ENCODE results near the gene SUN3.

Gene SUN3

DNA sequence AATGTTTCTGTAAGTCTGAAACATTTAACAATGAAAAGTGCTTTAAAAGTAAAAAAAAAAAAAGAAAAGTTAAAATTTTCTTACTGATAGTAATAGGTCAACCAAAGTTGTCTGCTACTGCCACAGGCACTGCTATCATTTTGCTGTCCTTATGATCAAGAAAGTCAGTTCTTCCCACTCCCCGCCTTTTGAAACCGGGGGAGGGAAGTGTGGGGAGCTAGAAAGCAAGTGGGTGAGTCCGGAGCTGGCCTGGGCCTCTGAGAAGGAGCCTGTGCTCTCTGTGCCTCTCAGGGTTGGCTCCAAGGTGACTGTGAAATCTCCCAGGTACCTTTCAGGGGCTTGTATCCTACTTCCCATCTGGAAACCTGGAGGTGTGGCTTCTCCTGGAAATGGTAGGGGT, 13.7 kb upstream of the SUN3 start:
- no peak overlapping the region for H3K4me2 ChIP-seq (ENCODE audit: low read length)
- no peaks in the 10 kb centered on the region for H3K79me2 ChIP-seq
- H3K36me3 ChIP-seq (ENCODE audit: control insufficient read depth, insufficient read depth, low read length) = no peaks in the 10 kb centered on the region
- no peaks in the 10 kb centered on the region for H3K4me1 ChIP-seq
- TF ChIP-seq CTCF (IDR thresholded peaks at IDR 0.05) = no peak
- no peaks in the 10 kb centered on the region for H3K27me3 ChIP-seq (ENCODE audit: control insufficient read depth, insufficient read depth, low read length)
- no peak overlapping the region for H3K4me3 ChIP-seq (ENCODE audit: low read depth, low read length)
- no peak overlapping the region for H2AFZ ChIP-seq
- no peaks in the 10 kb centered on the region for H3K9me3 ChIP-seq (ENCODE audit: control insufficient read depth, low read length)
- no peak overlapping the region for H3K9ac ChIP-seq
- no peak overlapping the region for H3K27ac ChIP-seq

- no peak overlapping the region for H3K4me2 ChIP-seq (ENCODE audit: low read length)
- H3K9ac ChIP-seq = no peak overlapping the region
- no peak overlapping the region for H2AFZ ChIP-seq
- H3K9me3 ChIP-seq (ENCODE audit: control insufficient read depth, low read length) = no peaks in the 10 kb centered on the region
- H3K27ac ChIP-seq = no peak overlapping the region
- no peaks in the 10 kb centered on the region for H3K36me3 ChIP-seq (ENCODE audit: control insufficient read depth, insufficient read depth, low read length)
- H3K4me1 ChIP-seq = no peaks in the 10 kb centered on the region
- H3K4me3 ChIP-seq (ENCODE audit: low read depth, low read length) = no peak overlapping the region
- no peaks in the 10 kb centered on the region for H3K27me3 ChIP-seq (ENCODE audit: control insufficient read depth, insufficient read depth, low read length)
- TF ChIP-seq CTCF (IDR thresholded peaks at IDR 0.05) = no peak
- H3K79me2 ChIP-seq = no peaks in the 10 kb centered on the region
These were observed 13.3 kb upstream of the SUN3 start for GRCh38 chr7:48042216-48042615.

DNA sequence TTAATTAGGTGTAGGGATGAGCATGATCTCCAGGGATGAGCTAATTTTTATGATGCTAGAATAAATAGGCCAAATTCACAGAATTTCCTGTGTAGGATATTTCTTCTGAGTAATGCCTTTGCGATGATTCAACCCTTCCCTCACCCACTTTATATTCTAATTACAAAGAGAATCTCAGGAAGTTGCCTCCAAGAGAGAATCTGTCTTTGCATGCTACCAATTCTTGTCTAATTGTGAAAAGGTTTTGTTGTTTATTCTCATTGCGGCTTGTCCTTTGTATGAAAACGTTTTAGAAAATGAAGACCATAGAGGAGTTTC, 12.7 kb upstream of the SUN3 start:
- Histone ChIP-seq H3K4me1 (no peaks in the 10 kb centered on the region), H3K4me2 (ENCODE audit: low read length) (no peak overlapping the region), H3K4me3 (ENCODE audit: low read depth, low read length) (no peak overlapping the region), H3K27ac (no peak overlapping the region), H2AFZ (no peak overlapping the region), H3K27me3 (ENCODE audit: control insufficient read depth, insufficient read depth, low read length) (no peaks in the 10 kb centered on the region), H3K36me3 (ENCODE audit: control insufficient read depth, insufficient read depth, low read length) (no peaks in the 10 kb centered on the region), H3K79me2 (no peaks in the 10 kb centered on the region), H3K9me3 (ENCODE audit: control insufficient read depth, low read length) (no peaks in the 10 kb centered on the region), H3K9ac (no peak overlapping the region)
- no peak for TF ChIP-seq CTCF (IDR thresholded peaks at IDR 0.05)

DNA sequence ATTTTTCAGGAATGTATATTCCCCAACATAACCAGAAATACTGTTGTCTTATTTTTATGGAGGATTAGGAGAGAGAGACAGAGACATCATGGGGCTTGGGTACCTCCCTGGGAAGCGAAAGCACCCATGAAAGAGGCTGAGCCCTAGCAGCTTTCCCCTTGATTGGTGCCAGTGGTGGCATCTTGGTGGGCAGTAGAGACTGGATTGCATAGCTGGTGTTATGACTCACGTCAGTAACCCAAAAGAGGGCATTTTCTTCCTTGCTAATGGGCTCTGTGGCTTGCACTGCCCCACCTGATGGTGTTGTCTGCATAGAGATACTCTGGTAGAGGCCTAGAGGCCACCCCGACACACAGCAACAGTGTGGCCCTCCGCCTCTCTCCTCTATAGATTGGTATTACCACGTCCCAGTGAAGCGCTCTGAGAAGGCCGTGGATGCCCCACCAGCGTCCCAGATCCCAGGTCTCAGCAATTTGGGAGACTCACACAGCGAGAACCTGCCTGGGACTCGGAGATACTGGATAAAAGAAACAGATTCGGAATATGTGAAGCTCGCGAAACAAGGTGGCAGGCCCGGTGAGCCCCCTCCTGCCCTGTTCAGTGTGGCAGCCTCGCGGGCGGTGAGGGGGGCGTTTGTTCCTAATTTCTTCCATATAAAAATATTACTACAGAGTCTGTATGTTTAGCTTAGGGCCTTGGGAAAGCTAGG, 12.2 kb upstream of the SUN3 start:
- H3K9me3 ChIP-seq (ENCODE audit: control insufficient read depth, low read length) = no peaks in the 10 kb centered on the region
- no peak overlapping the region for H2AFZ ChIP-seq
- no peaks in the 10 kb centered on the region for H3K36me3 ChIP-seq (ENCODE audit: control insufficient read depth, insufficient read depth, low read length)
- H3K4me1 ChIP-seq = no peaks in the 10 kb centered on the region
- no peaks in the 10 kb centered on the region for H3K79me2 ChIP-seq
- H3K27me3 ChIP-seq (ENCODE audit: control insufficient read depth, insufficient read depth, low read length) = no peaks in the 10 kb centered on the region
- no peak overlapping the region for H3K4me3 ChIP-seq (ENCODE audit: low read depth, low read length)
- no peak for TF ChIP-seq CTCF (IDR thresholded peaks at IDR 0.05)
- H3K4me2 ChIP-seq (ENCODE audit: low read length) = no peak overlapping the region
- H3K9ac ChIP-seq = no peak overlapping the region
- H3K27ac ChIP-seq = no peak overlapping the region

DNA sequence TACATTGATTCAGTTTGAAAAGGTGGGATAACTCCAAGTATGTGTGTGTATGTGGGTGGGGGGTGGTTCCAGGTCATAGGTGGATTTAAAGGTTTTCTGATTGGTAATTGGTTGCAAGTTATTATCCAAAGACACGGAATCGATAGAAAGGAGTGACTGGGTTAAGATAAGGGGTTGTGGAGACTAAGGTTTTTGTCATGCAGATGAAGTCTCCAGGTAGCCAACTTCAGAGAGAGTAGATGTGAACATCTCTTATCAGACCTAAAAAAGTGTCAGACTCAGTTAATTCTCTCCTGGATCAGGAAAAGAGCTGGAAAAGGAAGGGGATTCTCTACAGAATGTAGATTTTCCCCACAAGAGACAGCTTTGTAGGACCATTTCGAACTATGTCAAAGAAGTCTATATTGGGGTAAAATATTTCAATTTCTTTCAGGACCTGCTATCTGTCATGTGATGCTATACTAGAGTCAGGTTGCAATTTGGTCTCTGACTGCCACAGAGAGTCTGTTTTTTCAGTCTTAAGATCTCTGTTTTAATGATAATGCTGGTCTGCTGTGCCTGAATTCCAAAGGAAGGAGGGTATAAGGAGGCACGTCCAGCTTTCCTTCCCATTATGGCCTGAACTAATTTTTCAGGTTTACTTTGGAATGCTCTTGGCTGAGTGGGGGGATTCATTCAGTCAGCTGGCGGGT, 10.1 kb upstream of the SUN3 start:
- Histone ChIP-seq H3K27me3 (ENCODE audit: control insufficient read depth, insufficient read depth, low read length) (no peaks in the 10 kb centered on the region), H2AFZ (no peak overlapping the region), H3K9ac (no peak overlapping the region), H3K9me3 (ENCODE audit: control insufficient read depth, low read length) (no peaks in the 10 kb centered on the region), H3K4me1 (no peaks in the 10 kb centered on the region), H3K36me3 (ENCODE audit: control insufficient read depth, insufficient read depth, low read length) (no peaks in the 10 kb centered on the region), H3K4me2 (ENCODE audit: low read length) (no peak overlapping the region), H3K27ac (no peak overlapping the region), H3K79me2 (no peaks in the 10 kb centered on the region), H3K4me3 (ENCODE audit: low read depth, low read length) (no peak overlapping the region)
- TF ChIP-seq CTCF (IDR thresholded peaks at IDR 0.05) = no peak
